ENCODE results near the gene MTHFD1L.

DNA sequence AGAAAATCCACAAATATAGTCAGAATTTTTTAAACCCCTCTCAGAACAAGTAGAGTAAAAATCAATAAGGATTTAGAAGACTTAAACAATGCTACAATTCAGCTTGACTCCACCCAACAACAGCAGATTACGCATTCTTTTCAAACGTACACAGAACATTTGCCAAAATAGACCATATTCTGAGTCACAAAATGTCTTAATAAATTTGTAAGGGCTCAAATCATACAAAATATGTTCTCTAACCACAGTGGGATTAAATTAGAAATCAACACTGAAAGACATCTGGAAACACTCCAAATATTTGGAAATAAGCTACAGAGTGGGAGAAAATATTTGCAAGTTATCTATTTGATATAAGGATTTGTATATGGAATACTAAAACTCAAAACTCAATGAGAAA is 210.0 kb downstream of the MTHFD1L start:
- no peak for TF ChIP-seq CTCF (IDR thresholded peaks at IDR 0.05 in 8 of 11, conservative IDR thresholded peaks at IDR 0.05 in 3 of 11)
- TF ChIP-seq POLR2A (IDR thresholded peaks at IDR 0.05): no peak
- no peak for TF ChIP-seq POLR2AphosphoS5 (IDR thresholded peaks at IDR 0.05)
